Measurements from ENCODE around the gene HNRNPLL.

HNRNPLL gene

DNA sequence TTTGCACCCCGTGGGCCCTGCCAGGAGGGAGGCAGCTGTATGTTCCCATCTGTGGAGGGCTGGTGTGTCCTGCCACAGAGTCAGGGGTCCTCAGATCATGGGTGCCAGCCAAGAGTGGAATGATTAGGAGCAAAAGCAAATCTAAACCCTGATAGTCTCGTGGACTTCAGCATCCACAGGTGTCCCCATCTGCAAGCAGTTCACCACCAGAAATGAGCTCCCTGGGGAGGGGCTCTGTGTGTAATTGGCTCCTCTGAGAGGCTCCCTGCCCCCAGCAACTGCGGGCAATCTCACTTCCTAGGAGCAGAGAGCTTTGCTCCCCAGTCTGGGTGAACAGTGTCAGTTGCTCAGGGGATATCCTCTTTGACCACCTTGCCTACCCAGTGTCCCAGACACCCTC lies 78.1 kb downstream of the HNRNPLL start:
- DNase-seq = no peak

DNA sequence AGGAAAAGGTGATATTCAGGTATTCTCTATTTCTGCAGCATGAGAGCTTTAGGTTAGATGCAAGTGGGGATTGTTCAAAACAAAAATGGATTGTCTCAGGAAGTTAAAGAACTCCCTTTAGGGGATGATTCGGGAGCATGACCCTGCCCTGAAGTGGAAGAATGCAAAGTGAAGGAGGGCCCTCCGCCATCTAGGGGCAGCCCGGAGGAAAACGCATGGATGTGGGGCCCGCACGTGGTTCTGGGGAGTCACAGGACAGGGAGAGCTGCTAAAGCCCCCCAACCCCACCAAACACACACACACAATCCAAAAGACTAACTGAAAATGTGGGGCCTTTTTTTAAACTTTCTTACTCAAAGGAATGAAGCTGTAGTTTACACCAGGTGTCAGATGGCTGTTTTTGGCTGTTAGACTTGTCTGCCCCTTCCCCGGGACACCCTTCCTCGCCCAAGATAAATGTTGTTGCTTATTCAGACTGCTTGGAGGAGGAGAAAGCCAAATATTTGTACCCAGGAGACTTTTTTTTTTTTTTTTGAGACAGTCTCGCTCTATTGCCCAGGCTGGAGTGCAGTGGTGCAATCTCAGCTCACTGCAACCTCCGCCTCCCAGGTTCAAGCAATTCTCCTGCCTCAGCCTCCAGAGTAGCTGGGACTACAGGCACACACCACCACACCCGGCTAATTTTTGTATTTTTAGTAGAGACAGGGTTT lies 78.8 kb downstream of the HNRNPLL start:
- no peak for DNase-seq

- DNase-seq = no peak
These were observed 79.9 kb downstream of the HNRNPLL start for GRCh38 chr2:38522754-38523349.

GRCh38 chr2:38521835-38522234 lies 80.9 kb downstream of the HNRNPLL start:
- no peak for DNase-seq

DNA sequence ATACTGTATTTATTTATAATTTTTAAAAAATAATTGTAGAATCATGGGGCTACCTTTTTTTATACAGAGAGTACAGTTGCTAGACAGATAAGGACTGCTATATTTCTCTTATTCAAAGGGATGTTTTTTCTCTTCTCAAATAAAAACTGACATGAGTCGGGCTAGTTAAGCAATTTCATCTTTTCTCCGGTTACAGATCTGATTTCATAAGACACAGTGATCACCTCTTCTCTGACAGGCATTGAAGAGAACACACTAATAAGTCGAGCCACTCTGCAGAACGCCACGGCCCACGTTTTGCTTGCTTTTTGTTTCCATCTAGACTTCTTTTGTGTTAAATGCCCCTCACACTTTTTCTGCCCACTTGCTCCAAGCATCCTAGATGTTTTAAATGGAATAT lies 85.4 kb downstream of the HNRNPLL start:
- no peak for DNase-seq

DNA sequence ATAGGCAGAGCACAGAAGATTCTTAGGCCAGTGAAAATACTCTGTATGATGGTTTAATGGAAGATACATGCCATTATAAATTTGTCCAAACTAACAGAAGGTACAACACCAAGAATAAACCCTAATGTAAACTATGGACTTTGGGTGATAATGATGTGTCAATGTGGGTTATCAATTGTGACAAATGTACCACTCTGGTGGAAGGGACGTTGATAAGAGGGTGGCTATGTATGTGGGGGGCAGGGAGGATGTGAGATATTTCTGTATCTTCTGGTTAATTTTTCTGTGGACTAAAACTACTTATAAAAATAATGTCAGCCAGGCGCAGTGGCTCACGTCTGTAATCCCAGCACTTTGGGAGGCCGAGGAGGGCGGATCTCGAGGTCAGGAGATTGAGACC lies 86.2 kb downstream of the HNRNPLL start:
- no peak for DNase-seq

GRCh38 chr2:38516122-38516521 lies 86.6 kb downstream of the HNRNPLL start:
- no peak for DNase-seq

GRCh38 chr2:38515155-38516074 lies 87.3 kb downstream of the HNRNPLL start:
- no peak for DNase-seq

- DNase-seq = no peak
These were observed 88.0 kb downstream of the HNRNPLL start for GRCh38 chr2:38514603-38515154.

DNA sequence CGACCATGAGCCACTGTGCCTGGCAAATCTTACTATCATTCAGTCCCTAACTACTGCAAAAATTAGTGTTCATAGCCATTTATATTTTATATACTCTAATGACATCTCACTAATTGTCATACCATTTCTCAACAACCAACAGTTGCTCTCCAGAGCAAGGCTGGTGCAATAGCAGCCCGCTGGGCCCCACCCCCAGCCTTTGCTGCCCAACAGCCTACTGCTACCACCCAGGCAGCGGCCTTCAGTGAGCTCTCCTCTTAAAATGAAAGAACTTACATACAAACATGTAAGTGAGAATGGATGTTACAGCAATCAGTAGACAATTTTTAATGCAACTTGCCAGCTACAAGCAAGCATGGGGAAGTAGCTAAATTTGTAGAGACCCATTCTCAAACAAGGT lies 90.5 kb downstream of the HNRNPLL start:
- DNase-seq = no peak
